Measurements from ENCODE around the gene AK2. TPM values are rescaled to one million over a fixed set of nuclear protein-coding genes. Genes with fewer than 3 reads are reported as not detected.

Gene AK2
- total and polyA plus RNA-seq, 2 donors (not counting 1 experiment from before 2014, with no cell fraction given) = 66.8 to 109 TPM

GRCh38 chr1:33031506-33031905 is 5.2 kb downstream of the AK2 start:
- no peak overlapping the region for H3K4me2 ChIP-seq (replicated peaks; ENCODE audit: low read depth, low read length, poor library complexity, severe bottlenecking)
- H3K4me1 ChIP-seq (ENCODE audit: control insufficient read depth in 2 of 2, insufficient read depth in 2 of 2, low read length in 2 of 2) = peaks cover 16 to 21% of the 10 kb centered on the region in 2 donors
- no peak for TF ChIP-seq EZH2 (IDR thresholded peaks at IDR 0.05; ENCODE audit: borderline replicate concordance, insufficient read depth, low read depth, low read length, poor library complexity, severe bottlenecking)
- no peak for TF ChIP-seq CTCF (IDR thresholded peaks at IDR 0.05)
- 100% methylated on average over 2 of the region's 4 CpGs for WGBS (ENCODE audit: insufficient coverage)
- POLR2A ChIA-PET = no interaction called here
- H3K9me3 ChIP-seq (ENCODE audit: control extremely low read depth in 1 of 3, control insufficient read depth in 2 of 3, insufficient read depth in 1 of 3, low read length in 2 of 3) = no peaks in the 10 kb centered on the region
- H3K4me3 ChIP-seq (ENCODE audit: control extremely low read depth in 1 of 5, extremely low read depth in 1 of 5, insufficient read depth in 1 of 5, low read depth in 2 of 5, low read length in 4 of 5) = no peak overlapping the region
- no peaks in the 10 kb centered on the region for H3K27me3 ChIP-seq (replicated peaks in 1 of 4; ENCODE audit: control extremely low read depth in 1 of 4, control insufficient read depth in 3 of 4, insufficient read depth in 4 of 4, low read length in 3 of 4)
- peaks cover 2 to 35% of the 10 kb centered on the region in 2 experiments for H3K36me3 ChIP-seq (replicated peaks in 1 of 2; ENCODE audit: control extremely low read depth in 1 of 2, control insufficient read depth in 1 of 2, extremely low read depth in 1 of 2, insufficient read depth in 2 of 2, low read length in 1 of 2)
- H3K4me1 Mint-ChIP-seq = peaks cover 57% of the 10 kb centered on the region
- H3K27ac ChIP-seq (ENCODE audit: low read length in 2 of 2) = no peak overlapping the region
- CTCF ChIA-PET = no interaction called here
- H4K20me1 ChIP-seq (ENCODE audit: control insufficient read depth, insufficient read depth, low read length, poor library complexity, severe bottlenecking) = peaks cover 62% of the 10 kb centered on the region
- no peak overlapping the region for H3K27ac Mint-ChIP-seq
- no peak overlapping the region for H2AFZ ChIP-seq (ENCODE audit: insufficient read depth, low read depth, low read length, poor library complexity, severe bottlenecking)
- H3K9ac ChIP-seq (ENCODE audit: low read length) = no peak overlapping the region
- intact Hi-C loops (cut with micrococcal nuclease) = no loop called here
- H3K4me3 Mint-ChIP-seq = no peak overlapping the region
- no peaks in the 10 kb centered on the region for H3K9me3 Mint-ChIP-seq (ENCODE audit: insufficient read depth)
- peaks cover 93% of the 10 kb centered on the region for H3K79me2 ChIP-seq (ENCODE audit: control insufficient read depth, insufficient read depth, low read length)
- no peaks in the 10 kb centered on the region for H3K27me3 Mint-ChIP-seq
- no peak for DNase-seq
- ATAC-seq (ENCODE audit: low read depth) = no peak

GRCh38 chr1:33030575-33030974 is 6.1 kb downstream of the AK2 start:
- H3K4me3 Mint-ChIP-seq = no peak overlapping the region
- no peak overlapping the region for H3K4me2 ChIP-seq (replicated peaks; ENCODE audit: low read depth, low read length, poor library complexity, severe bottlenecking)

More at GRCh38 chr1:33030575-33030974, 6.1 kb downstream of the AK2 start:
- DNase-seq (no peak), ATAC-seq (ENCODE audit: low read depth) (no peak)
- Histone ChIP-seq H3K27me3 (replicated peaks in 1 of 4; ENCODE audit: control extremely low read depth in 1 of 4, control insufficient read depth in 3 of 4, insufficient read depth in 4 of 4, low read length in 3 of 4) (no peaks in the 10 kb centered on the region), H2AFZ (ENCODE audit: insufficient read depth, low read depth, low read length, poor library complexity, severe bottlenecking) (no peak overlapping the region), H4K20me1 (ENCODE audit: control insufficient read depth, insufficient read depth, low read length, poor library complexity, severe bottlenecking) (peaks cover 58% of the 10 kb centered on the region), H3K27ac (ENCODE audit: low read length in 2 of 2) (no peak overlapping the region), H3K4me1 (ENCODE audit: control insufficient read depth in 2 of 2, insufficient read depth in 2 of 2, low read length in 2 of 2) (peaks cover 11 to 16% of the 10 kb centered on the region in 2 donors), H3K36me3 (replicated peaks in 1 of 2; ENCODE audit: control extremely low read depth in 1 of 2, control insufficient read depth in 1 of 2, extremely low read depth in 1 of 2, insufficient read depth in 2 of 2, low read length in 1 of 2) (peaks cover 2 to 35% of the 10 kb centered on the region in 2 experiments), H3K4me3 (ENCODE audit: control extremely low read depth in 1 of 5, extremely low read depth in 1 of 5, insufficient read depth in 1 of 5, low read depth in 2 of 5, low read length in 4 of 5) (no peak overlapping the region), H3K79me2 (ENCODE audit: control insufficient read depth, insufficient read depth, low read length) (peaks cover 93% of the 10 kb centered on the region), H3K9ac (ENCODE audit: low read length) (no peak overlapping the region), H3K9me3 (ENCODE audit: control extremely low read depth in 1 of 3, control insufficient read depth in 2 of 3, insufficient read depth in 1 of 3, low read length in 2 of 3) (no peaks in the 10 kb centered on the region)
- Mint-ChIP-seq H3K9me3 (ENCODE audit: insufficient read depth) (no peaks in the 10 kb centered on the region), H3K27me3 (no peaks in the 10 kb centered on the region), H3K27ac (no peak overlapping the region), H3K4me1 (peaks cover 58% of the 10 kb centered on the region)
- CTCF ChIA-PET = interaction anchor here (0.6 to 1.2 kb wide), 5 partner anchors 24 to 299 kb away, joined by 3 to 4 read pairs (median 3); no protein-coding TSS in a partner anchor
- POLR2A ChIA-PET = no interaction called here
- intact Hi-C loops (cut with micrococcal nuclease) = no loop called here
- TF ChIP-seq CTCF (IDR thresholded peaks at IDR 0.05) (no peak), EZH2 (IDR thresholded peaks at IDR 0.05; ENCODE audit: borderline replicate concordance, insufficient read depth, low read depth, low read length, poor library complexity, severe bottlenecking) (no peak)
- WGBS (ENCODE audit: insufficient coverage) = no CpG with 5 or more reads among the region's 2 CpGs
